Measurements from ENCODE around the gene ABCA1. TPM values are rescaled to one million over a fixed set of nuclear protein-coding genes. Genes with fewer than 3 reads are reported as not detected.
"Not testable (repeated sequence)": the region's sequence is repeated elsewhere in the genome, so short reads cannot be mapped to it uniquely, and the experiment has no call there.

ABCA1 gene
- total and polyA plus RNA-seq, 4 experiments from 2014 or later = 0.57 to 1.2 (median 0.91) TPM

DNA sequence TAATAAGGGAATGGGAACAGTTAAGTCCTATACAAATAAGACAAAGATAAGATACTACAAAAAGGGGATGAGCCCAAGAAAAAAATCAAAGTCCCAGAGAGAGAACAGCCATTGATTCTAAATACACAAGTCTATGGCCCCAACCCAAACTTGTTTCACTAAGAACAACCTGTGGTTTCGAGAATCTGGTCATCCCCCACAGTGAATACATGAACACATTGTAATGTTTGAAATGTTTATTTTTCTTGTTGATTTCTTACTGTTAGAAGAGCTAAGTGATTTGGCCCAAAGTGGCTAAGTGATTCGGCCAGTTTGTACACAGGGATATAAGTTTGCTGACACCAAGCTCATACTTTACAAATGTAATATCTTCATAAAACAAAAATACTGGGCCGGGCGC lies 3.3 kb upstream of the ABCA1 start:
- no peak overlapping the region for H3K4me3 Mint-ChIP-seq
- intact Hi-C loops (cut with micrococcal nuclease) = no loop called here
- Histone ChIP-seq H3K27ac (ENCODE audit: low read depth, low read length) (no peak overlapping the region), H3K9me3 (ENCODE audit: control insufficient read depth in 1 of 2, low read length in 2 of 2) (no peaks in the 10 kb centered on the region), H3K27me3 (ENCODE audit: insufficient read depth, low read length) (no peaks in the 10 kb centered on the region), H3K4me3 (ENCODE audit: low read length in 2 of 2) (no peak overlapping the region), H3K4me1 (ENCODE audit: insufficient read depth, low read length) (peaks cover 20% of the 10 kb centered on the region), H3K36me3 (ENCODE audit: insufficient read depth, low read length) (no peaks in the 10 kb centered on the region)
- H3K9me3 Mint-ChIP-seq = no peaks in the 10 kb centered on the region
- H3K27me3 Mint-ChIP-seq = peaks cover 0 to 14% of the 10 kb centered on the region in 2 donors
- H3K36me3 Mint-ChIP-seq = no peaks in the 10 kb centered on the region
- CTCF ChIA-PET (ENCODE audit: partially characterized antibody) = no interaction called here
- no peak overlapping the region for H3K27ac Mint-ChIP-seq
- peaks cover 1 to 18% (median 10%) of the 10 kb centered on the region in 4 donors for H3K4me1 Mint-ChIP-seq
- POLR2A ChIA-PET (ENCODE audit: partially characterized antibody) = no interaction called here
- DNase-seq = no peak

- peak in 4 of 5 donors; percentile 22 to 35 (median 26) for DNase-seq
- intact Hi-C loops (cut with micrococcal nuclease) = loop anchor here (2.0 kb wide), 2 partner anchors 63 to 317 kb away; partner anchors contain the start of gene SLC44A1
- H3K36me3 ChIP-seq (ENCODE audit: insufficient read depth, low read length) = no peaks in the 10 kb centered on the region
- Mint-ChIP-seq H3K4me3 (peak overlapping the region; percentile 90 to 94 (median 91)), H3K27ac (peak overlapping the region in 6 of 7 donors; percentile 60 to 92 (median 80)), H3K27me3 (peaks cover 0 to 15% of the 10 kb centered on the region in 2 donors), H3K4me1 (peaks cover 4 to 19% (median 10%) of the 10 kb centered on the region in 4 donors), H3K9me3 (no peaks in the 10 kb centered on the region), H3K36me3 (no peaks in the 10 kb centered on the region)
- H3K4me3 ChIP-seq (ENCODE audit: low read length in 2 of 2) = peak overlapping the region; percentile 62 to 69
- no peaks in the 10 kb centered on the region for H3K27me3 ChIP-seq (ENCODE audit: insufficient read depth, low read length)
- no peak overlapping the region for H3K27ac ChIP-seq (ENCODE audit: low read depth, low read length)
- no peaks in the 10 kb centered on the region for H3K9me3 ChIP-seq (ENCODE audit: control insufficient read depth in 1 of 2, low read length in 2 of 2)
- POLR2A ChIA-PET (ENCODE audit: partially characterized antibody) = interaction anchor here (0.6 to 1.5 kb wide), 4 partner anchors 41 to 486 kb away, joined by 3 to 11 read pairs (median 4); partner anchors contain the start of gene SLC44A1
- H3K4me1 ChIP-seq (ENCODE audit: insufficient read depth, low read length) = peaks cover 23% of the 10 kb centered on the region
- CTCF ChIA-PET (ENCODE audit: partially characterized antibody) = interaction anchor here (0.7 to 4.0 kb wide), 10 partner anchors 17 to 489 kb away, joined by 3 to 28 read pairs (median 4); no protein-coding TSS in a partner anchor
Observed at GRCh38 chr9:104927216-104927911, 591 bp downstream of the ABCA1 start.

DNA sequence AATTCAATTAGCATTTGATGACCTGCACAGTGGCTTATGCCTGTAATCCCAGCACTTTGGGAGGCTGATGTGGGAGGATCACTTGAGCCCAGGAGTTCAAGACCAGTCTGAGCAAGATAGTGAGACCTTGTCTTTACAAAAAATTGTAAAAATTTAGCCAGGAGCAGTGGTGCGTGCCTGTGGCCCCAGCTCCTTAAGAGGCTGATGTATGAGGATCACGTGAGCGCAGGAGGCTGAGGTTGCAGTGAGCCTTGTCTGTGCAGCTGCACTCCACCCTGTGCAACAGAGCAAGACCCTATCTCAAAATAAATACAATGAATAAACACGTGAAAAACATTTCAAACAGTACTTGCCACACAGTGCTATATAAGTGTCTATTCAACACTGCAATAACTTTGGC lies 4.2 kb downstream of the ABCA1 start:
- H3K36me3 Mint-ChIP-seq = no peaks in the 10 kb centered on the region
- DNase-seq = no peak
- no peak overlapping the region for H3K27ac Mint-ChIP-seq
- Histone ChIP-seq H3K4me1 (ENCODE audit: insufficient read depth, low read length) (peaks cover 23% of the 10 kb centered on the region), H3K36me3 (ENCODE audit: insufficient read depth, low read length) (no peaks in the 10 kb centered on the region), H3K27me3 (ENCODE audit: insufficient read depth, low read length) (no peaks in the 10 kb centered on the region), H3K4me3 (ENCODE audit: low read length in 2 of 2) (no peak overlapping the region), H3K27ac (ENCODE audit: low read depth, low read length) (no peak overlapping the region), H3K9me3 (ENCODE audit: control insufficient read depth in 1 of 2, low read length in 2 of 2) (no peaks in the 10 kb centered on the region)
- ChIA-PET CTCF (ENCODE audit: partially characterized antibody) (no interaction called here), POLR2A (ENCODE audit: partially characterized antibody) (no interaction called here)
- H3K4me1 Mint-ChIP-seq = peaks cover 5 to 17% (median 9%) of the 10 kb centered on the region in 4 donors
- H3K9me3 Mint-ChIP-seq = no peaks in the 10 kb centered on the region
- H3K27me3 Mint-ChIP-seq = peaks cover 0 to 13% of the 10 kb centered on the region in 2 donors
- no peak overlapping the region for H3K4me3 Mint-ChIP-seq
- intact Hi-C loops (cut with micrococcal nuclease) = no loop called here

DNA sequence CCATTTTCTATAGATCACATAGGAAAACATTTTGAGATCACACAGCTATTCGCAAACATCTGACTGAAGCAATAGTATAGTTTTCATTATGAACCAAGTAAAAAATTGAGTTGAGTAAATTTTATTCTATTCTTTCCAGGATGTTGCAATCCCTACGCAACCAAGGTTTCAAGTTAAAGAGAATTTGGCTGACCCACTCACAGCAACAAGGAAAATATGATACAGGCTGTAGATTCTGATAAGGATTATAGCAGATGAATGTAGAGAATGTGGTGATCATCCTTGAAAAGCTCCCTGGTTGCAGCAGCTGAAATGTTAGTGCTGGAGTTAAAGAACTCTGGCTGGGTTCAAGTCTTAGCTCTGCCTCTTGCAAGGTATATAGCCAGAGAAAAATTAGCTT lies 4.7 kb downstream of the ABCA1 start:
- no peak overlapping the region for H3K4me3 ChIP-seq (ENCODE audit: low read length in 2 of 2)
- H3K36me3 Mint-ChIP-seq = no peaks in the 10 kb centered on the region
- intact Hi-C loops (cut with micrococcal nuclease) = no loop called here
- H3K27me3 Mint-ChIP-seq = peaks cover 0 to 10% of the 10 kb centered on the region in 2 donors
- no peak overlapping the region for H3K27ac Mint-ChIP-seq
- peaks cover 20% of the 10 kb centered on the region for H3K4me1 ChIP-seq (ENCODE audit: insufficient read depth, low read length)
- H3K27me3 ChIP-seq (ENCODE audit: insufficient read depth, low read length) = no peaks in the 10 kb centered on the region
- no peaks in the 10 kb centered on the region for H3K9me3 ChIP-seq (ENCODE audit: control insufficient read depth in 1 of 2, low read length in 2 of 2)
- no peaks in the 10 kb centered on the region for H3K9me3 Mint-ChIP-seq
- no peak for DNase-seq
- no peak overlapping the region for H3K4me3 Mint-ChIP-seq
- CTCF ChIA-PET (ENCODE audit: partially characterized antibody) = no interaction called here
- peaks cover 3 to 12% (median 6%) of the 10 kb centered on the region in 4 donors for H3K4me1 Mint-ChIP-seq
- POLR2A ChIA-PET (ENCODE audit: partially characterized antibody) = no interaction called here
- no peaks in the 10 kb centered on the region for H3K36me3 ChIP-seq (ENCODE audit: insufficient read depth, low read length)
- H3K27ac ChIP-seq (ENCODE audit: low read depth, low read length) = no peak overlapping the region

DNA sequence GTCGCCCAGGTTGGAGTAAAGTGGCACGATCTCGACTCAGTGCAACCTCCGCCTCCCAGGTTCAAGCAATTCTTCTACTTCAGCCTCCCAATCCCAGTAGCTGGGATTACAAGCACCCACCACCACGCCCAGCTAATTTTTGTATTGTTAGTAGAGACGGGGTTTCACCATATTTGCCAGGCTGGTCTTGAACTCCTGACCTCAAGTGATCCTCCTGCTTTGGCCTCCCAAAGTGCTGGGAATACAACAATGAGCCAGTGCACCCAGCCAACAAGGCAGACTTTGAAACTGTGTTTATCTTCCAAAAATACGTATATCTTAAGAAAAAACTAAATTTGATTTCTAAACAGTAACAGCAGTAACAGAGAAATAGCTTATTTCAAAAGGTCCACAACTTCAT lies 5.2 kb downstream of the ABCA1 start:
- H3K27me3 Mint-ChIP-seq; POLR2A ChIA-PET (ENCODE audit: partially characterized antibody); H3K27ac ChIP-seq (ENCODE audit: low read depth, low read length); H3K9me3 ChIP-seq (ENCODE audit: control insufficient read depth in 1 of 2, low read length in 2 of 2); H3K36me3 ChIP-seq (ENCODE audit: insufficient read depth, low read length); intact Hi-C loops (cut with micrococcal nuclease); H3K27ac Mint-ChIP-seq; H3K27me3 ChIP-seq (ENCODE audit: insufficient read depth, low read length); H3K4me1 Mint-ChIP-seq; CTCF ChIA-PET (ENCODE audit: partially characterized antibody); DNase-seq; H3K4me3 ChIP-seq (ENCODE audit: low read length in 2 of 2); H3K9me3 Mint-ChIP-seq; H3K4me3 Mint-ChIP-seq; H3K36me3 Mint-ChIP-seq: not testable (repeated sequence)
- H3K4me1 ChIP-seq (ENCODE audit: insufficient read depth, low read length) = peaks cover 14% of the 10 kb centered on the region

- Mint-ChIP-seq H3K36me3 (no peaks in the 10 kb centered on the region), H3K4me1 (peaks cover 0 to 3% (median 1%) of the 10 kb centered on the region in 4 donors)
Observed at GRCh38 chr9:104921067-104921741, 6.8 kb downstream of the ABCA1 start.

DNA sequence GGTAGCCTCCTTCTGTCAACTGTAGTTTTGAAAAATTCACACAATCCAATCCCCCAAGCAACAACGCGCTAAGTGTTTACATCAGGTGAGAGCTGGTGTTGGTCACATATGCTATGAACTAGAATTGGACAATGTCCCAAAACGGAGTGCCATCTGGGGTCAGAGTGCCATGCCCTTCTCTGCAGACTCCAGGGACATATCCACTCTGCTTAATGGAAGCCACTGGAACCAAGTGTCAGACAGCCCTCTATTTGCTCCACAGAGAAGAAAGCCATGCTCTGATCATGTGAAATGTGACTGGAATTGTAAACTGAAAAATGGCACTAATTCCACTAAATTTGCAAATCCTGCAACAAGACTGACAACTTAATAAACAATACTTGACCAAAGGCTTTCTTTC lies 12.2 kb downstream of the ABCA1 start:
- Mint-ChIP-seq H3K36me3 (no peaks in the 10 kb centered on the region), H3K27me3 (peaks cover 0 to 9% of the 10 kb centered on the region in 2 donors), H3K4me1 (peaks cover 0 to 3% (median 1%) of the 10 kb centered on the region in 4 donors), H3K4me3 (no peak overlapping the region), H3K9me3 (no peaks in the 10 kb centered on the region), H3K27ac (peak overlapping the region in 1 of 7 donors; percentile 39)
- no peak overlapping the region for H3K4me3 ChIP-seq (ENCODE audit: low read length in 2 of 2)
- DNase-seq = no peak
- ChIA-PET CTCF (ENCODE audit: partially characterized antibody) (no interaction called here), POLR2A (ENCODE audit: partially characterized antibody) (no interaction called here)
- H3K9me3 ChIP-seq (ENCODE audit: control insufficient read depth in 1 of 2, low read length in 2 of 2) = no peaks in the 10 kb centered on the region
- H3K27me3 ChIP-seq (ENCODE audit: insufficient read depth, low read length) = no peaks in the 10 kb centered on the region
- H3K27ac ChIP-seq (ENCODE audit: low read depth, low read length) = no peak overlapping the region
- H3K36me3 ChIP-seq (ENCODE audit: insufficient read depth, low read length) = no peaks in the 10 kb centered on the region
- intact Hi-C loops (cut with micrococcal nuclease) = no loop called here
- H3K4me1 ChIP-seq (ENCODE audit: insufficient read depth, low read length) = no peaks in the 10 kb centered on the region

More at GRCh38 chr9:104921067-104921741, 6.8 kb downstream of the ABCA1 start:
- H3K9me3 ChIP-seq (ENCODE audit: control insufficient read depth in 1 of 2, low read length in 2 of 2) = no peaks in the 10 kb centered on the region
- no peak overlapping the region for H3K4me3 Mint-ChIP-seq
- ChIA-PET POLR2A (ENCODE audit: partially characterized antibody) (no interaction called here), CTCF (ENCODE audit: partially characterized antibody) (interaction anchor here (1.0 kb wide), 1 partner anchor 21 kb away, joined by 4 read pairs; no protein-coding TSS in a partner anchor)
- intact Hi-C loops (cut with micrococcal nuclease) = no loop called here
- H3K27me3 ChIP-seq (ENCODE audit: insufficient read depth, low read length) = no peaks in the 10 kb centered on the region
- no peaks in the 10 kb centered on the region for H3K9me3 Mint-ChIP-seq
- no peaks in the 10 kb centered on the region for H3K36me3 ChIP-seq (ENCODE audit: insufficient read depth, low read length)
- H3K27ac Mint-ChIP-seq = no peak overlapping the region
- H3K27me3 Mint-ChIP-seq = peaks cover 0 to 8% of the 10 kb centered on the region in 2 donors
- H3K27ac ChIP-seq (ENCODE audit: low read depth, low read length) = no peak overlapping the region
- no peak overlapping the region for H3K4me3 ChIP-seq (ENCODE audit: low read length in 2 of 2)
- peaks cover 3% of the 10 kb centered on the region for H3K4me1 ChIP-seq (ENCODE audit: insufficient read depth, low read length)
- DNase-seq = no peak
